GM23248 (cell line): ENCODE results near the gene DUSP9. TPM values are rescaled to one million over a fixed set of nuclear protein-coding genes. Genes with fewer than 3 reads are reported as not detected.

Experiments used
- DNase-seq: peaks from one replicate; pipeline ENCODE4 v3.0.0-alpha.2; 2015
- H2AFZ ChIP-seq: fragments of 200-600 bp; sonication (generic); 2 replicates; pipeline ENCODE4 v1.6.1; 2016; ENCODE audit warnings: antibody characterized with exemption
- H3F3A ChIP-seq: fragments of 200-600 bp; sonication (generic); 2 replicates; pipeline ENCODE4 v1.6.1; 2016; ENCODE audit warnings: mild to moderate bottlenecking, antibody characterized with exemption, mixed run types; ENCODE audit not compliant: insufficient read depth
- H3K27ac ChIP-seq: fragments of 200-600 bp; sonication (generic); 2 replicates; pipeline ENCODE4 v1.5.1; 2016; ENCODE audit warnings: mild to moderate bottlenecking
- H3K27me3 ChIP-seq: fragments of 200-600 bp; sonication (generic); replicated peaks from 2 replicates; pipeline ENCODE4 v1.6.1; 2016; ENCODE audit warnings: mild to moderate bottlenecking; ENCODE audit not compliant: insufficient read depth
- H3K36me3 ChIP-seq: fragments of 200-600 bp; sonication (generic); 2 replicates; pipeline ENCODE4 v1.6.1; 2016; ENCODE audit warnings: low read depth, mild to moderate bottlenecking
- H3K4me1 ChIP-seq: fragments of 200-600 bp; sonication (generic); 2 replicates; pipeline ENCODE4 v1.6.1; 2016; ENCODE audit warnings: mild to moderate bottlenecking; ENCODE audit not compliant: insufficient read depth
- H3K4me2 ChIP-seq: fragments of 200-600 bp; sonication (generic); one replicate; pipeline ENCODE4 v1.6.1; 2016; ENCODE audit warnings: mild to moderate bottlenecking; ENCODE audit not compliant: unreplicated experiment
- H3K4me3 ChIP-seq: fragments of 200-600 bp; sonication (generic); 2 replicates; pipeline ENCODE4 v1.5.1; 2016; ENCODE audit warnings: mild to moderate bottlenecking
- H3K79me2 ChIP-seq: fragments of 200-600 bp; sonication (generic); 2 replicates; pipeline ENCODE4 v1.6.1; 2016; ENCODE audit warnings: mild to moderate bottlenecking; ENCODE audit not compliant: insufficient read depth
- H3K9ac ChIP-seq: fragments of 200-600 bp; sonication (generic); 2 replicates; pipeline ENCODE4 v1.6.1; 2016; ENCODE audit warnings: mild to moderate bottlenecking
- H3K9me2 ChIP-seq: fragments of 200-600 bp; sonication (generic); 2 replicates; pipeline ENCODE4 v1.6.1; 2016; ENCODE audit warnings: mixed run types, mild to moderate bottlenecking, moderate library complexity; ENCODE audit not compliant: insufficient read depth
- H3K9me3 ChIP-seq: fragments of 200-600 bp; sonication (generic); one replicate; pipeline ENCODE4 v1.6.1; 2017; ENCODE audit warnings: low read depth
- H4K20me1 ChIP-seq: fragments of 200-600 bp; sonication (generic); 2 replicates; pipeline ENCODE4 v1.6.0; 2016; ENCODE audit not compliant: insufficient read depth
- EZH2 ChIP-seq: fragments of 200-600 bp; sonication (generic); IDR thresholded peaks from 2 replicates; pipeline ENCODE4 v1.6.1; 2018; ENCODE audit warnings: antibody characterized with exemption, mild to moderate bottlenecking; ENCODE audit not compliant: insufficient read depth, poor library complexity, severe bottlenecking
- EZH2phosphoT487 ChIP-seq: fragments of 200-600 bp; sonication (generic); IDR thresholded peaks from 2 replicates; pipeline ENCODE4 v1.6.1; 2018; ENCODE audit warnings: antibody characterized with exemption, moderate library complexity, mild to moderate bottlenecking, low read depth; ENCODE audit not compliant: insufficient read depth
- whole genome bisulfite sequencing, 2 experiments: methylation state at CpG; one replicate each; pipeline ENCODE4 v1.1.6; 2015 to 2017; ENCODE audit warnings: low lambda C conversion rate in 2 of 2, low coverage in 1 of 2; ENCODE audit errors: missing lambda C conversion rate in 2 of 2; 5-methylcytosine and 5-hydroxymethylcytosine counted together
- in situ Hi-C: fragments of 300-500 bp; cut with MboI; formaldehyde crosslinking; loops from 2 replicates; pipeline ENCODE4 v1.15.0; 2020
- polyA plus RNA-seq: library from polyadenylated mRNA; unstranded; fragments of >200 nt; fragmentation: Nextera tagmentation; extraction: Ambion mirVana; gene quantifications from 2 replicates; pipeline ENCODE4 v1.2.1, GENCODE V29; 2016
- total RNA-seq: library from RNA; depleted of rRNA; stranded (reverse); fragments of >200 nt; shearing (Covaris generic); gene quantifications from 2 replicates; pipeline ENCODE4 v1.2.3, GENCODE V29; 2014

DUSP9 gene
- total and polyA plus RNA-seq, 2 experiments from 2014 or later, result not detected

- H3F3A ChIP-seq, result no peaks in the 10 kb centered on the region
- no peak for DNase-seq
- H4K20me1 ChIP-seq, result no peaks in the 10 kb centered on the region
- H3K4me3 ChIP-seq, result no peak overlapping the region
- H3K27me3 ChIP-seq, result 0 out of 2 replicates have a peak, but pooled peaks cover 7% of the 10 kb centered on the region
- H3K9ac ChIP-seq, result no peak overlapping the region
- WGBS, 2 experiments, result 66 to 81% methylated on average over 9 to 22 of the region's 23 CpGs
- H3K79me2 ChIP-seq, result no peaks in the 10 kb centered on the region
- no peak overlapping the region for H3K4me2 ChIP-seq
- no peak overlapping the region for H3K27ac ChIP-seq
- TF ChIP-seq EZH2phosphoT487, result no peak
- no peak for TF ChIP-seq EZH2
- H3K4me1 ChIP-seq, result no peaks in the 10 kb centered on the region
- no peaks in the 10 kb centered on the region for H3K9me3 ChIP-seq
- in situ Hi-C loops, result no loop called here
- no peak overlapping the region for H2AFZ ChIP-seq
- H3K9me2 ChIP-seq, result no peaks in the 10 kb centered on the region
- H3K36me3 ChIP-seq, result no peaks in the 10 kb centered on the region
These were observed 6.8 kb upstream of the DUSP9 start for GRCh38 chrX:153640045-153640686.

DNA sequence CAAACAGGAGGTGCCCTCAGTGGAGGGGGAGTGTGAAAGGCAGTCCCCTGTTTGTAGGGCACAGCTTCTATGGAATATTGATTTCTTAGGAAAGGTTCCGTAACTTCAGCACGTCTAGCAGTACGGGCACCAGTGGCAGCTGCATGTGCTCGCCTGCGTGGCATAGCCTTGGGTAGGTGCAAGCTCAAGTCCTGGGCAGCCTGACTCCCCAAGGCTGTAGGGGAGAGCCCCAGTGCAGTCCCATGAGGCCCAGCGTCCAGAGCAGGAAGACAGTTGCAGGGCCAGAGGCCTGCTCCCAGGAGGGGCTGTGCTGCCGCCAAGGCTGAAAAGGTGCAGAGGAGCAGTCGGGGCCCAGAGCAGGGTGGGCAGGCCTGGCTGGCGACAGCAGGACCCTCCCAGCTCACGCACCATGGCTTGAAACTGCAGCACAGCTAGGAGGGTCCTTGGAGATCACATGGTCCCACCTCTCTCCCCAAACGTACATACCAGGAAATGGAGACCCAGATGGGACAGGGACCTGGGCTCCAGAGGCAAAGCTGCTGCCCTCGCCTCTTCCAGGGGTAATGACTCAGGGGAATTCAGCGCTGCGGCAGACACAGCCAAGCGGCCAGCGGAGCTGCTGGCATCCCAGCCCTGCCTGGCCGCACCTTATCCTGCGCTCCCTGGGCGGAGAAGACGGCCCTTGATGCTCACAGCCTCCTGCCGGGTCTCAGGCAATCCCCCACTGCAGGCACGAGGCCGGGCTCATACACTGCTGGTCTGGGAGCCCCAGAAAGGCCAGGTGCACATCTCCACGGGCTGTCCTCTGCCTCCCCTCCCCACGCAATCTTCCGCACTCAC is 6.0 kb upstream of the DUSP9 start:
- Histone ChIP-seq H3K36me3 (no peaks in the 10 kb centered on the region), H4K20me1 (no peaks in the 10 kb centered on the region), H3K27me3 (peaks cover 14% of the 10 kb centered on the region; the same call in 1 of the 2 replicates), H3F3A (no peaks in the 10 kb centered on the region), H3K4me2 (no peak overlapping the region), H3K4me3 (no peak overlapping the region), H3K27ac (no peak overlapping the region), H3K4me1 (no peaks in the 10 kb centered on the region), H3K9ac (no peak overlapping the region), H3K9me2 (no peaks in the 10 kb centered on the region), H2AFZ (no peak overlapping the region), H3K9me3 (no peaks in the 10 kb centered on the region), H3K79me2 (no peaks in the 10 kb centered on the region)
- TF ChIP-seq EZH2phosphoT487, result no peak
- no peak for TF ChIP-seq EZH2
- no peak for DNase-seq
- in situ Hi-C loops, result no loop called here
- 71 to 84% methylated on average over 11 to 14 of the region's 26 CpGs for WGBS, 2 experiments

DNA sequence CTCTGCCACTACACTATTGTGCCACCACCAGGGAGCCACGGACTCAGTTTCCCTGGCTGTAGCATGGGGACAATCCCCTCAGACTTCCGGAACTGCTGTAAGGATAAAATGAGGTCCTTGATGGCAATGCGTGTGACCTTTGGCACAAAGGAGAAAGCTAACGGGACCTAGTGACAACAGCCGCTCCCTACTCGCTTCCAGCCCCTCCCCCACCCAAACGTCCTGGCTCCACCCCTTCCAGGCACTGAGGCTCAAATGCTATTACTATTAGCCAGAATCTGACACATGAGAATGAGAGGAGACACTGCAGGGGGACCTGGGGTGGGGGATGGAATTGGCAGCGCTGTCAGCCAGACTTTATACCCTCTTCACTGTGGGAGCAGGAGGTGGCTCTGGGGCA is 5.4 kb upstream of the DUSP9 start:
- in situ Hi-C loops, result no loop called here
- Histone ChIP-seq H3K27me3 (peaks cover 17% of the 10 kb centered on the region; the same call in 1 of the 2 replicates), H3K4me3 (no peak overlapping the region), H3F3A (no peaks in the 10 kb centered on the region), H2AFZ (no peak overlapping the region), H3K27ac (no peak overlapping the region), H3K9me3 (no peaks in the 10 kb centered on the region), H3K9me2 (no peaks in the 10 kb centered on the region), H3K9ac (no peak overlapping the region), H4K20me1 (no peaks in the 10 kb centered on the region), H3K79me2 (no peaks in the 10 kb centered on the region), H3K4me1 (no peaks in the 10 kb centered on the region), H3K4me2 (no peak overlapping the region), H3K36me3 (no peaks in the 10 kb centered on the region)
- DNase-seq, result no peak
- WGBS, 2 experiments, result 0% methylated on average over 4 to 8 of the region's 8 CpGs
- TF ChIP-seq EZH2phosphoT487, result no peak
- TF ChIP-seq EZH2, result no peak

DNA sequence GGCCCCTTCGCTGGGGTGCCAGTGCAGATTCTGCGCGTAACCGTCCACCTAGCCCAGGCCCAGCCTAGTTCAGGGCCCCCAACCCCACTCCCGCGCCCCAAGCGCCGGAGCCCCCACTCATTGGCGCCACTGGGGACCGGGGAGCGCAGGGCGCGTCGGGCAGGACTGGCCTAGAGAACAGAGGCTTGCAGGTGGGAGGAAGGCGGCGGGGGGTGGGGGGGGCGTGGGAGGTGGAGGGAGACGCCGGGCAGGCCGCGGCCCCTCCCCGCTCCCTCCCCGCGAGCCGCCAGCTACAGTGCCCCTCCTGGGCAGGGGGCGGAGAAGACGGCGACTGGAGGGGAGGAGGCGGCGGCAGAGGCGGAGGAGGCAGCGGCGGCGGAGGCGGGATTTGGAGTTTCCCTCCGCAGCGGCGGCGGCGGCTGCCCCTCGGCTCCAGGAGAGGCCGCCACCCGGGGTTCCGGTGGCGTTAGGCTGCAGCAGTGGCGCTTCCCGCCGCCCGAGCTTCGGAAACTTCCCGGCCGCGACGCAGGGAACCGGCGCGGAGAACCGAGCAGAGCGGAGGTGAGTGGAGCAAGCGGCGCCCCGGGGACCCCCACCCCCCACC is 4.8 kb upstream of the DUSP9 start:
- no peaks in the 10 kb centered on the region for H3K9me2 ChIP-seq
- no peaks in the 10 kb centered on the region for H4K20me1 ChIP-seq
- no peaks in the 10 kb centered on the region for H3K79me2 ChIP-seq
- peaks cover 17% of the 10 kb centered on the region; the same call in 1 of the 2 replicates for H3K27me3 ChIP-seq
- H3K9ac ChIP-seq, result no peak overlapping the region
- no peak for TF ChIP-seq EZH2phosphoT487
- TF ChIP-seq EZH2, result no peak
- no peak overlapping the region for H2AFZ ChIP-seq
- H3F3A ChIP-seq, result no peaks in the 10 kb centered on the region
- peak; percentile 6 for DNase-seq
- H3K4me3 ChIP-seq, result no peak overlapping the region
- H3K27ac ChIP-seq, result no peak overlapping the region
- H3K36me3 ChIP-seq, result no peaks in the 10 kb centered on the region
- H3K4me1 ChIP-seq, result no peaks in the 10 kb centered on the region
- H3K4me2 ChIP-seq, result no peak overlapping the region
- in situ Hi-C loops, result no loop called here
- no peaks in the 10 kb centered on the region for H3K9me3 ChIP-seq
- WGBS, 2 experiments, result 1 to 10% methylated on average over 2 to 14 of the region's 62 CpGs
